GM21786 (cell line): ENCODE measurements around the gene CNOT6.

Source experiments
- ATAC-seq: cut with Tn5 transposase; IDR thresholded peaks from one replicate; pipeline ENCODE4 v1.9.1; 2021; ENCODE audit not compliant: unreplicated experiment

The CNOT6 gene

GRCh38 chr5:180598797-180599589, 104.8 kb downstream of the CNOT6 start:
- ATAC-seq = no peak

- ATAC-seq = no peak
These were observed 105.4 kb downstream of the CNOT6 start for GRCh38 chr5:180599590-180599914.

- ATAC-seq = no peak
These were observed 105.9 kb downstream of the CNOT6 start for GRCh38 chr5:180599981-180600553.

- no peak for ATAC-seq
These were observed 106.4 kb downstream of the CNOT6 start for GRCh38 chr5:180600554-180601041.

GRCh38 chr5:180601591-180602480, 107.7 kb downstream of the CNOT6 start:
- ATAC-seq = no peak

- no peak for ATAC-seq
These were observed 108.4 kb downstream of the CNOT6 start for GRCh38 chr5:180602481-180603075.

GRCh38 chr5:180603076-180603594, 109.0 kb downstream of the CNOT6 start:
- no peak for ATAC-seq

GRCh38 chr5:180604271-180604670, 110.1 kb downstream of the CNOT6 start:
- no peak for ATAC-seq

GRCh38 chr5:180605554-180606214, 111.5 kb downstream of the CNOT6 start:
- ATAC-seq = no peak

- ATAC-seq = no peak
These were observed 112.1 kb downstream of the CNOT6 start for GRCh38 chr5:180606215-180606785.

- no peak for ATAC-seq
These were observed 113.8 kb downstream of the CNOT6 start for GRCh38 chr5:180607861-180608571.

- no peak for ATAC-seq
These were observed 114.6 kb downstream of the CNOT6 start for GRCh38 chr5:180608572-180609310.

GRCh38 chr5:180609386-180609785, 115.2 kb downstream of the CNOT6 start:
- no peak for ATAC-seq

- ATAC-seq = no peak
These were observed 115.8 kb downstream of the CNOT6 start for GRCh38 chr5:180609817-180610550.

- no peak for ATAC-seq
These were observed 117.1 kb downstream of the CNOT6 start for GRCh38 chr5:180611140-180611850.

GRCh38 chr5:180612683-180613082, 118.5 kb downstream of the CNOT6 start:
- no peak for ATAC-seq

- no peak for ATAC-seq
These were observed 119.1 kb downstream of the CNOT6 start for GRCh38 chr5:180613188-180613813.
